Stimulated activated CD4-positive, alpha-beta T cell treated with anti-CD3 and anti-CD28 coated beads, TNF-alpha, amount 100 ng/mL, for 4 hours (primary cell): Measurements from ENCODE around the gene OTX2.

ENCODE experiments used
- DNase-seq, 3 experiments: peaks; one replicate each; pipeline ENCODE4 v3.0.0-alpha.2; 2020; ENCODE audit warnings: low read depth in 3 of 3

Gene OTX2

DNA sequence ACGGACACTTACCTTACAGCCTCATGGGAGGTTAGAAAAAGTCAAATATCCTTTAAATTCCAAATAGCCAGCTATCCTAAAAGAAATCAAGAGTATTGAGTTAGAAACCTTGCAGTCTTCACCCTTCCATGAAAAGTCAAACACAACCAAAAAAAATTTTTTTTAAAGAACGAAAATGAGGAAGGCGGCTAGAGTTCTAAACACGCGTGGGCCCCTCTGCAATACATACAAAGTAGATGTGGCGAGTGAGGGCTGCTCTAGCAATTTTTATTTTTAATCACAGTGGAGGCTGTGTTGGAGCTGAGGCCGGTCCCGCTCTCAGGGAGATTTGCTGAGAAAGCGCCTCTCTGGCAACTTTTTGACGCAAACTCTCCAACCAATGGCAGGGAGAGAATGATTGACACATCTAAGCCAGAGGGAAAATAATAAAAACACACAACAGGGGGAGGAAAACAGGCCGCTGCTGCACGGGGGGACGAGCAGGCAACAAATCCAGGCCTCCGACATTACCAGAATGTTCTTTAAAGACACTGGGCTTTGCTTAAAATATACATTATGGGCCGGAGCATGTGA lies at the start of gene OTX2:
Gene OTX2, minus strand, starts transcription at position 333 of the 573 bp plus-strand sequence. CDS start 5,023 bp downstream, outside the sequence.
- DNase-seq, result no peak

DNA sequence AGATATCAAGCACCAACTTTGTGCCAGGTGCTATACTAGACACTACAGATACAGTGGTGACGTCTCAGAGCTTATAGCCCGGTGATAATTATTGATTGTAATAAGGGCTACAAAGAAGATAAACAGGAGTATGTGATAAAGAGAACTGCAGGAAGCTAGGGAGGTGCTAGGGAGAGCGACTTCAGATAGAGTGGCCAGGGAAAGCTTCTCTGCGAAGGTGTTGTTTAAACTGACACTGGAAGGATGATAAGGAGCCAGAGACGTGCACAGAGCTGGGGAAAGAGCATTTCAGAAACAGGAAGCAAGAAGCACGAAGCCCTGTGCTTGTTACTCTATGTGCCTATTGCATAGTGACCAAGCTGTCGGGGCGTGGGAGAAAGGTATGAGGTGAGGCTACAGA lies 48.1 kb upstream of the OTX2 start:
- no peak for DNase-seq

DNA sequence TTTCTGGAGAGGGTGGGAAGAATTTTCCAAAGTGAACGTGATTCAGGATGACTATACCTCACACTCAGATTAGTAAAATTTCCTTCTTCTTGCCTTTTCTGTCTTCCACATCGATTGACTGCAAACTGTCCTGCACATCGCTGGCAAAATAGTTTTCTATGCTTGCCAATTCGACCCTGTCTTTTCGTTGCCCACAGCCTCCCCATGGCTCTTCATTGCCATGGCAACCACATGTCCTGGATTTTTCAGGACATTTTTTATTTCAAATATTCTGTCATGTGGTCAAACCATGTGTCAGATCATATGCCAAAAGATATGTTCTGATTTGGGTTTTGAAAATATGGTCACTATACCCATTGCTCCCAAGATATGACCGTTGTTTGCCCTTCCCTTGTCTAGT lies 46.9 kb upstream of the OTX2 start:
- DNase-seq, result no peak

DNA sequence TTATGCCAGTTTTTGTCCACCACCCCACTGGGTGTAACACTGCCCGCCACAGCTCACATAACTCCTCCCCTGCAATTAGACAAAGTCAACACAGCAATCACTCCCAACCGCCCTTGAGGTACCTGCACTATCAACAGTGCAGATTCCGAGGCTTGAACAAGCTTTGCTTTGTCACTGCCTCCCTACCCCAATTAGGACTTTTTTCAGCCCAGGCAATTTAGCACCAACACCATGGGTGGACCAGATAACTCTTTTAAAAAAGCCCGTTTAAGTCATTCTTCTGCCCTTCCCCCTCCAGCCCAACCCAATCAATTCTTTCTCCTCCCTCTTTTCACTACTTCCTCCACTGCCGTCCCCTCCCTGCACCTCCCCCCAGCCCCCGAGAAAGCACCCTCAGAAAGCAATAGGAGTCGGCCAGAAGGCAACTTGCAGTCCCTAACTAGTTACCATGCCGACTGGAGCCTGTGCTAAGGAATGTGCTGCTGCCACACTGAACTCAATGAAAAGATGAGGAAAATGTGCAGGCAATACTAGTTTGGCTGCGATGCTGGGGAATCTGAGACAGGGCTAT lies 45.7 kb upstream of the OTX2 start:
- DNase-seq, result no peak

DNA sequence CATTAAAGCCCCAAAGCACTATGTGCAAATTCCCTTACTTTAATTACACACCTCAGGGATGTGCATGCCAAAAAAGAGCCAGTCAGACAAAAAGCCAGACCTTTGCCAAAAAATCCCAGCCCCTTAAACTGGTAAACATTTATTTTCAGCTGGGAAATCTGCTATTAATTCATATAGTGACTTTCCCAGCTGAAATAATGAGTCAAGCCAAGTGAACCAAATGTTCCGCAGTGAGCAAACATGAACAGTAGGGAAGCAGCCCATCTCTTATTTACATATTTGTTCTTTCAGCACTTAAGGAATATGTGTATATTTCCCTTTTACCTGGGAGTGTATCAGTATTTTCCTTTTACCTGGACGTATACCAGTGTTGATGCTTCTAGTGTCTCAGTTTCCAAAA lies 44.0 kb upstream of the OTX2 start:
- DNase-seq, result no peak

DNA sequence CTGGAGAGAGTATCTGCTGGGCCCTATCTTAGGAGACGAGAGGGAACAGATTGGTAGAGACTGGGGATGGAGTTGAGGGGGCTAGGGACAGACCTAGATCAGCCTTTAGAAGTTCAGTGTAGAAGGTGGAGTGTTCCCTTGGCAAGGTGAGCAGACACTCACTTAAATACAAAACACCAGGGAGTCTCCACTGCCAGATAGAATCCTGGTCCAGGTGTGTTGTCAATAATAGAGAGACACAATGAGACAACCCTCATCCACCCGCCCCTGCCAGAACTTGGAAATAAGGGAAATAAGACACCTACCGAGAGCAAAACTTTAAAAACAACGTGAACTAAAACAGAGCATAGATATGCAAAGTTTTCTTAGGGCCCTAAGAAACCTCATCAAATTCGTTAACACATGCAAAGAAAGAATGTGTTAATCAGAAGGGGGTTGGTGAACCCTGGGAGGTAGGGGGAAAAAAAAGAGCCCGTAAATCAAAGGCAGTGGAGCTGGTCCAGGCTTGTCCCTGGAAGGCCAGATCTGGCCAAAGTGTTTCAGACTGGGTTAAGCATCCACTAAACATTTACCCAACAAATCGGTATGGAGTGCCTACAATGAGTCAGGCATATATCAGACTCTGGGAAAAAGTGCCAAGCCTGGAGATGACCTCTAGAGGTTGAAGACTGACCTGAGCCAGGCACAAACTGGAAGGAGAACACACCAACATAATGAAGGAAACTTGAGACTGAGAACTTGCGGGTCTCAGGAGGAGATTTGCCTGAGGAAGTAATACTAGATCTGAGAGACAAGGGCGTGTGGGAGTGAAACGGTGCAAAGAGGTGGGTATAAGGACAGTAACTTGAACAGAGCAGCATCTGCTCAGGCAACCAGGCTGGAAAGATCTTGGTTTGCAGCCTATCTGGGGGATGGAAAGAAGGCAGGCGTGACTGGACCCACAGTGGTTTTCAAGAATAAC lies 37.0 kb upstream of the OTX2 start:
- DNase-seq, result no peak

DNA sequence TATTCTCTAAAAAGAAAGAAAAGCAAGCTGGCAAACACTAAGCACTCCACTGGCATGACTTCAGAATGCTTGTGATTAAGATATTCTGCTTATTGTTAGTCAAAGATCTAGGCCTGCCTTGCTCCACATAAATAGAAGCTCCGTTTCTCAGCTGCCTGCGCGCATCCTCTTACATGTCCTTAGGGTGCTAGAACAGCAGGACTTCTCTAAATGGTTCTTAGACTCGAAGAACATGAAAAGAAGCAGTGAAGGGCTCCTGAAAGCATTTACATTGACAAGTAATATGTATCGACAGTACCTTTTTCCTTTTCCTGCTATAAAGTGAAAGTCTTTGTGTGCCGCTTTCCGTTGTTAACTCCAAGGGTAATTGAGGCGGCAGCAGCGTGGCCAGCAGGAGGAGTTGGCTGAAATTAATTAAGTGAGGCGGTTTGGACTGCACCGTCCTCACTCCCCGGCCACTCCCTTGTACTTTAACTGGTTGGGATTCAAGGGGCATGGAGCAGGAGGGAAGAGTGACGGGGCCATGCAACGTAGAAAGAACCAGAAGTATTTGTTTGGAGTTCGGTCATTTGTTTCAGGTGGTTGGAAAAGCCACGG lies 34.2 kb upstream of the OTX2 start:
- DNase-seq, result no peak

DNA sequence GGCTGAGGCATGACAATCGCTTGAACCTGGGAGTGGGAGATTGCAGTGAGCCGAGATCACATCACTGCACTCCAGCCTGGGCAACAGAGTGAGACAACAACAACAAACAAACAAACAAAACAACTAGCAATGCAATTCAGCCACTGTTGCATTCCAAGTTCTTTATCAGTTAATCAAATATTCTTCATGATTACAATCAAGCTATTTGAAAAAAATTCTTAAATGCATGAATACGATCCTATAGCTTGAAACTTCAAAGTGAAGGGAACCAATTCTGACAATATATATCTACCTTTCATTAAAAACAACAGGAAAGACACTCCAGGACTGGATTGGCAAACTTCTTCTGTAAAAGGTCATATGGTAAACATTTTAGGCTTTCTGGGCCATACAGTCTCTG lies 31.3 kb upstream of the OTX2 start:
- no peak for DNase-seq

DNA sequence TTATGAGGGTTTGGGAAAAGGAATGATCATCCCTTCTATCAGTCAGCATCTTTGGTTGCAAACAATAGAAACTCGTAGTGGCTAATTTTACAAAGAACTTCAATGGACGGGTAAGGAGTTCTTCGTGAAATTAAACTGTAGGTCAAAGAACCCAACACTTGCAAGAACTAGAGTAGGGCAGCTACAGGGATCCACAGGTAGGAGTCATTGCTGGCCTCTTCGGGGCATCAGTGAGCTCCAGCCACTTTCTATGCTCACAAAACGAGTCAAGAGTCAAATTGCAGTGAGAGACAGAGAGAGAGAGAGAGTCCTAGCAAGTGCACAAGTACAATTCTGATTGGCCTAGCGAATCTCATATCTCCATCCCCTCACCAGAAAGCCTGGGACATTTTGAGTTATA lies 29.9 kb upstream of the OTX2 start:
- DNase-seq, result no peak

DNA sequence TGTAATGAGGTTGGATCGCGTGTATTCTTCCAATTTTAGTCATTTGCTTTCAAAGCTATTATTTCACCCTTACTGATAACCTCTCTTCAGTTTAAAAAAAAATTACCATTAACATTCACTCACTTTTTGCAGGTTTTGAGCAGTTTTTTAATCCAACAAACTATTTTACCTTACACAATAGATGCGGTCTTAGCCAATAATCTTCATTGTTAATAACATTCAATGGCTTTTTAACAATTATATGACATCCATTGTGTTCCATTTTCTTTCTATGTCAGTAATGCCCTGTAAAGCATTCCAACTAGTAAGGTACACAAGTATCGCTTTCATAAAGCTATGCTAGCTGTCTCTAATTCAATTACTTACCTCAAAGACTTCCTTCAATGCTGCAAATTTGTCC lies 18.9 kb upstream of the OTX2 start:
- DNase-seq, result no peak

DNA sequence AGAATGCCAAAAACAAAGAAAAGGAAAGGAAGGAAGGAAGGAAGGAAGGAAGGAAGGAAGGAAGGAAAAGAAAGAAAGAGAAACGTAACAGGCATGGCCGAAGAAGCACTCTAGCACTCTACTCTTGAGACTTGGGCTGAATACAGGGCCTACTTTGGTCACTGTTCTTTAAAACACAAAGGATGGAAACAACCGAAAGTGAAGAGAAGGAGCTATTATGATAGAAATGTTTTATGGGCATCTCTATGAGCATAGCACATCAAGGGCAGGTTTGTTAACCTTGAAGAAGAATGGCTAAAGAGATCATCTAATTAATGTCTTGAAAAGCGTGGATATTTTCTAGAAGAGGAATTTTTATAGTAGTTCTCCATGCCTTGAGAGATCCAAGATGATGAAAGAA lies 15.9 kb upstream of the OTX2 start:
- no peak for DNase-seq

DNA sequence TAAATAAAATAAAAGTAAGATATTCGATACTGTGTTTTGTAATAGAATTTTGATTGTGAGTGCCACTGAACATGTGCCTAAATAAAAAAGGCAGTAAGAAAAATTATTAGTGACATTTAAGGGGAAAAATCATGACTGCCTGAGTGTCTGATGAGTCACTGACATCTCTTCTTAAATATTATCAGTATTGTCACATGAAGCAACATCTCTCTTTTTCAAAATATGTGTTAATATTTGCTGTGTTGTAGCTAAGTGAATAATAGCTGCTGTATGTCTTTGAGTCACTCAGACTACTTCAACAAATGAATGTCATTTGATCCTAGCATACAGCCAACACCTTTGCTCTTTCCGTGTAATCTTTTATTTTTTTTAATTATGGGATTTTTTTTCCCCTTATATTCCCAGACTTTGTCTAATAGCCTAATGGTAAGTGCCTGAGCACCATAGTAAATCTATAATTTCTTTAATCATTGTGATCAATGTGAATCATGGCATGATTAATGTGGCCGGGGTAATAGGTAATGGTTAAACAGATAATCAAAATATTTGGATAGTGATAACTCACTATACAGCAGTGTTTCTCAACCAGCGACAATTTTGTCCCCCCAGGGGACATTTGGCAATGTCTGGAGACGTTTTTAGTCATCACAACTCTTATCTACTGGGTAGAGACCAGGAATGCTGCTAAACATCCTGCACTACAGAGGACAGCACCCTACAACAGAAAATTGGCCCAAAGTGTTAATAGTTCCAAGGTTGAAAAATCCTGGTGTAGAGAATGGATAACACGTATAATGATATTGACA lies 11.7 kb upstream of the OTX2 start:
- no peak for DNase-seq

DNA sequence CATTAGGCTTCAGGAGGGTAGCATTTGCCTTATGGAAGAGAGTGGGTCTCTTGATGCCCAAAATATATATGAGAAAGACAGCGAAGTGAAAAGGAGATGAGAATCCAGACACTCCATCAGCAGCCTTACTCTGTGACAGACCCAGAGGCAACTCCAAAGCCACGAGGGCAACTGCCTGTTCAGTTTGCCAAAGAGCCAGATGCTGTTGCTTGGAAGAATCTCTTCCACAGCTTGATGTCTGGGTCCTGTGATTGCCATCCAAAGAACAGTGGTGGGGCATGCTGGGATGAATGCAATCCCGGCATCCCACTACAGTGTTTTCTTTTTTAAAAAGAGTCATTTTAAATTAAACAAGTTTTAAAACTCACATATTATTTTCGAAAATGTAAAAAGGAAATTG lies 10.9 kb upstream of the OTX2 start:
- DNase-seq, result no peak

DNA sequence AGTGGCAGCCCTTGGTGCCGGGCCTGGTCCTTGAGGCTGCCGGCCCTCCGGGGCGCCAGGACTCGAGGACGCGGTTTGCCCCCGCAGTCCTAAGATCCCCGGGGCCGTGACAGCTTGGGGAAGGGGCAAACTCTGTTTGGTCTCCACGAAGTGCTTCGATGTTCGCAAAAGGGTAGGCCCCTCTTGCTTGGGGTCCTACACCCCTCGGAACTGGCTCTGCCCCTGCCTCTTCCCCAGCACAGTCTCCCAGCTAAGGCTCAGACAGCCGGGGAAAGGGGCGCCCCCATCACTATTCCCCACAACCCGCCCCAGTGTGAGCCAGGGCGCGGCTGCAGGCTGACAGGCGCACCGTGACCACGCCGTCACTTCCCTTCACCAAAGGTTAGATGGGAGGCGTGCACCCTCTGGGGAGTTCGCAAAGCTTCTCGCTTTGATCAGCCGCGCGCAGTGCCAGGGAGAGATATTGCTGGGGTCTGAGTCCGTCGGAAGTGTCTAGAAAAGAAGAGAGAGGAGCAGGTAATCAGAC lies 7.2 kb upstream of the OTX2 start:
- no peak for DNase-seq

DNA sequence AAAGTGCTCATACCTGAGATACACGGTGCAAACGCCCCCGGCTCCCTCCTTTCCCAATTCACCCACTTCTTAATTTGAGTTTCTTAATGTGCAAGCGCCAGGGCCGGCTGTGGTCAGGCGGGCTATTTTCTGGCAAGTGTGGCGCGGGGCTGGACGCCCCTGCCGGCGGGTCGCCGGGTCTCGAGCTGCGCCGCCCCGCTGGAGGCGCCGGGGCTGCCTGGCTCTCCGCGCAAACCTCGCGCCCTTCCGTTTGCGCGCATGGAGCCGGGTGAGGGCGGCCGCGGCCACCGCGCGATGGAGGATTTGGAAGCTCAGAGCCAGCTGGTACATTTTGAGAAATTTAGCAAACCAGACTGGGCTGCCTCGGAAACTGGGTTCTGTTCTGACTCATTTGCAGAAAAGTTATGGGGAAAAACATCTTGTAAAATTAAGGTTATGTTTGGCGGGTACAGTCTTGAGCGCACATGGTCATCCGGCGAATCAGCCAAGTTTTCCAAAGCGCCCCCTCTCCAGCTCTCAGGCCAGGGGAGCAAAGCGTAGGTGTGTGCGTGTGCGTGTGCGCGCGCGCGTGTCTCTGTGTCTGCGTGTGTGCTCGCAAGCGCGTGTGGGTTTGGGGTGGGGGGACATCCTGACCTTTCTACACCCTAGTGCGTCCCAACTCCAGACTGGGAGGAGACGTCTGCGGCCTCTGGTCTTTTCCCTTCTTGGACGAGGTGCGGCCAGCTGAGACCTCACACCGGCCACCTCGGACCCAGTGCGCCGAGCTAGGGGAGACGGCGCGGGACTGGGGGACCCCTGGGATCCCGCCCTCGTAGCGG lies 6.5 kb upstream of the OTX2 start:
- DNase-seq, result no peak

DNA sequence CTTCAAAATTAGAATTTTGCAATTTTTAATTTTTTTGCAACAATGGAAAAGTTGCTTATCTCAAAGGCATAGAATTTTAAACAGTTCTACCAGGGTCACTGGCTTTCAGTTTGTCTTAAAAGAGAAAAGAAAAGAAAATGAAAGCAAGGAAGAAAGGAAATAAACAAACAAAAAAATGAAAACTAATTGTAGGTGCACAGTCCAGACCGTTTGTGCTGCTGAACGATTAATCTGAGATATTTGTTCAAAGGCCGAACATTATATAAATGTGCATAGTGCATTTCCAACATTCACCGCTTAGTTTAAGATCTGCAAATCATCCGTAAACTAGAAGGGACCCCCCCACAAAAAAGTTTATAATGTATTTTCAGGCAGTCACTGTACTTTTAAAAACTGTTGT lies 5.5 kb upstream of the OTX2 start:
- DNase-seq, result no peak

DNA sequence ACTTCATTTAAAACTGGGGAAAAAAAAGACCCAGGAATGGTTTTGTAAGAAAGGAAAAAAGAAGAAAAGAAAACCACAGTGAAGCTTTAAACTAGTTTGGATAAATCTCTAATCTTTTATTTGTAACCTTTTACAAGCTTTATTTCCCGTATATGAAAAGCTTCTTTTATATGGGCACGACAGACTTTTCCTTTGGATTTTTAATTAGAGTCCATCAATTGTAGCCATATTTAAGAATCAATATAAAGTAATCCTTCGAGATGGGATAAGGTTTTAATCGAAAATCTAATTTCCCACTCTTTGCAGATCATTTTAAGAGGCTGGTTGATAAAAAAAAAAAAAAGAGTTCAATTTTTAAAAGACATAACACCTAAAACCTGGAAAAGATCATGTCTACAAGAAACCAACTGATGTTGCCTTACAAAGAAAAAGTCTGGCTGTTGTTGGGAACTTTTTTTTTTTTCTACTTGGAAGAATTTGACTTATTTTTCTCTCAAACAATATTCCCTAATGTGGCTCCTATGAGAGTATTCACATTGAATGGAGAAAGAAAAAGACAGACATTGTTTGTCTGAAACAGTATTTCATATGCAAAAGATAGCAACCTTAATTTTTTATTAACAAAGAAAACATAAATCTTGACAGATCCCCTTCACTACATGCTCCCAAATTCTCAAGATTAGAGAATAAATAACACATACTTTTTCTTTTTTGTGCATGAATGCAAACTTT lies 4.9 kb upstream of the OTX2 start:
- DNase-seq, result no peak

DNA sequence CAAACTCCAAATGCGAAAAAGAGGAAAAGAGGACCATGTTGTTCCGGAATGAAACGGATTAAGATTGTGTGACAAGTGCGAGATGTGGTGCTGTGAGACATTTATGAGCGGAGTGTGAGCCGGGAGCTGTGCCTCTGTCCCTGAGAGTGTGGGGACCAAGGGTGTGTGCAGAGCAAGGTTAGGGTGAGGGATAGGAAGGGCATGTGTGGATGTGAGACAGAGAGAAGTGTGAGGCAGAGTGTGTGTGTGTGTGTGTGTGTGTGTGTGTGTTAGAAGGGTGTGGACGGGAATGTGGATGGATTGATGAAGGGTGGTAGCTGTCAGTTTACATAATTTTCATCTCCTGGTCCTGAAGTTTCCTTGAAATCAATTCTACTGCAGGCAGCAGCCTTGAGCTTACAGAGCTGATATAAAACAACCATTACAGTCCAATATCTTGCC lies 4.3 kb upstream of the OTX2 start:
- DNase-seq, result no peak

DNA sequence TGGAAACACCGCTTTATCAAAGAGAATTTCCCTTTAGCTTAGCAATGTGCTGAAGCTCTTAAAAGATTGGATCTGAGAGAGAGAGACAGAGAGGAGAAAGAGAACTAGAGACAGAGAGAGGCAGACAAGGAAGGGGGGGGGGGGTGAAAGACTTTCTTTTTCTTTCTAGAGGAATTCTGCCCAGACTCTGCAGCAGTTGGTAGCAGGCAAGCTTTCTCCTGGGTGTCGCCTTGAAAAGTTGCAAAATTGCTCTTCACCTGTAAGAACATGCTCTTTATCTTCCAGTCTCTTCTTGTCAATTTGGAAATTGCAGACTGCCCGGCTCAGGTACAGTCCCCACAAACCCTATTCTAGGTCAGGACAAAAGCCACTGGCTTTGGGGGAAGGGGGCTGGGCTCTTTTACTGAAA lies 2.9 kb upstream of the OTX2 start:
- no peak for DNase-seq
